Measurements from ENCODE around the gene NPIPA1. TPM values are rescaled to one million over a fixed set of nuclear protein-coding genes. Genes with fewer than 3 reads are reported as not detected.
A peak's percentile ranks its signal among the peaks of the same experiment; 100 is the strongest.
"Not testable (repeated sequence)": the region's sequence is repeated elsewhere in the genome, so short reads cannot be mapped to it uniquely, and the experiment has no call there.

Gene NPIPA1
- total RNA-seq, 4 donors from 2014 or later = 13.5 to 183 (median 59.6) TPM

GRCh38 chr16:14974656-14975417 is 37.6 kb downstream of the NPIPA1 start, which contains the start of gene PDXDC1:
Gene PDXDC1, plus strand, starts transcription at chr16:14975026. Its CDS starts 174 bp downstream, at chr16:14975200.
- H3K9me3 ChIP-seq; intact Hi-C loops (cut with DNase I; ENCODE audit: low total_unique reads); H3K27me3 ChIP-seq; H3K36me3 ChIP-seq; H3K4me1 ChIP-seq: not testable (repeated sequence)
- TF ChIP-seq CTCF (IDR thresholded peaks at IDR 0.05) (peak in 1 of 4 experiments; percentile 10), POLR2A (IDR thresholded peaks at IDR 0.05) (peak in 1 of 2 donors; percentile 63)
- Histone ChIP-seq H3K27ac (peak within 1 kb of the TSS; percentile 88 to 90), H3K4me3 (peak within 1 kb of the TSS; percentile 64 to 78)
- DNase-seq = peak; percentile 82 to 91

- H3K4me1 ChIP-seq; H3K27me3 ChIP-seq; intact Hi-C loops (cut with DNase I; ENCODE audit: low total_unique reads); H3K36me3 ChIP-seq; H3K9me3 ChIP-seq: not testable (repeated sequence)
- H3K4me3 ChIP-seq = peak overlapping the region; percentile 64 to 78
- peak in 1 of 4 experiments; percentile 1 for TF ChIP-seq CTCF (IDR thresholded peaks at IDR 0.05)
- peak in 1 of 2 donors; percentile 54 for DNase-seq
- peak overlapping the region; percentile 88 to 90 for H3K27ac ChIP-seq
Observed at GRCh38 chr16:14975418-14976194, 38.4 kb downstream of the NPIPA1 start.

- intact Hi-C loops (cut with DNase I; ENCODE audit: low total_unique reads); H3K27ac ChIP-seq; DNase-seq; H3K27me3 ChIP-seq; H3K36me3 ChIP-seq; H3K9me3 ChIP-seq; H3K4me3 ChIP-seq; H3K4me1 ChIP-seq: not testable (repeated sequence)
Observed at GRCh38 chr16:14976971-14977736, 39.9 kb downstream of the NPIPA1 start.

- H3K27me3 ChIP-seq; H3K4me3 ChIP-seq; intact Hi-C loops (cut with DNase I; ENCODE audit: low total_unique reads); DNase-seq; H3K27ac ChIP-seq; H3K36me3 ChIP-seq; H3K9me3 ChIP-seq; H3K4me1 ChIP-seq: not testable (repeated sequence)
Observed at GRCh38 chr16:14978281-14978680, 41.0 kb downstream of the NPIPA1 start.

- DNase-seq; H3K9me3 ChIP-seq; H3K27me3 ChIP-seq; H3K27ac ChIP-seq; H3K36me3 ChIP-seq; H3K4me3 ChIP-seq; H3K4me1 ChIP-seq; intact Hi-C loops (cut with DNase I; ENCODE audit: low total_unique reads): not testable (repeated sequence)
Observed at GRCh38 chr16:14978908-14979307, 41.7 kb downstream of the NPIPA1 start.

GRCh38 chr16:14981234-14981633 is 44.0 kb downstream of the NPIPA1 start:
- H3K9me3 ChIP-seq; intact Hi-C loops (cut with DNase I; ENCODE audit: low total_unique reads); H3K4me3 ChIP-seq; H3K36me3 ChIP-seq; H3K27ac ChIP-seq; H3K4me1 ChIP-seq; H3K27me3 ChIP-seq; DNase-seq: not testable (repeated sequence)

GRCh38 chr16:14982521-14982920 is 45.3 kb downstream of the NPIPA1 start:
- H3K4me3 ChIP-seq; H3K9me3 ChIP-seq; H3K4me1 ChIP-seq; DNase-seq; H3K27me3 ChIP-seq; H3K36me3 ChIP-seq; intact Hi-C loops (cut with DNase I; ENCODE audit: low total_unique reads); H3K27ac ChIP-seq: not testable (repeated sequence)

- H3K4me3 ChIP-seq; DNase-seq; intact Hi-C loops (cut with DNase I; ENCODE audit: low total_unique reads); H3K36me3 ChIP-seq; H3K4me1 ChIP-seq; H3K9me3 ChIP-seq; H3K27ac ChIP-seq; H3K27me3 ChIP-seq: not testable (repeated sequence)
Observed at GRCh38 chr16:14988092-14988491, 50.8 kb downstream of the NPIPA1 start.

GRCh38 chr16:14988661-14989191 is 51.5 kb downstream of the NPIPA1 start:
- H3K36me3 ChIP-seq; H3K4me1 ChIP-seq; intact Hi-C loops (cut with DNase I; ENCODE audit: low total_unique reads); H3K27me3 ChIP-seq; H3K4me3 ChIP-seq; DNase-seq; H3K9me3 ChIP-seq; H3K27ac ChIP-seq: not testable (repeated sequence)
